OCI-LY3 (cell line): ENCODE data around the gene MRPS23.

Experiments used
- H2AFZ ChIP-seq: fragments of 200-600, 300-600 bp; shearing (Covaris generic); 2 replicates; pipeline ENCODE4 v1.6.0; 2014; ENCODE audit warnings: antibody characterized with exemption, low read depth, low read length
- H3K27ac ChIP-seq: fragments of 200-600, 300-600 bp; sonication (generic); 2 replicates; pipeline ENCODE4 v1.5.1; 2014; ENCODE audit warnings: mild to moderate bottlenecking, low read length, moderate library complexity, mixed read lengths
- H3K27me3 ChIP-seq: fragments of 200-600, 300-600 bp; sonication (generic); 2 replicates; pipeline ENCODE4 v1.6.1; 2014; ENCODE audit warnings: low read depth, low read length, mixed read lengths
- H3K36me3 ChIP-seq: fragments of 200-600, 300-600 bp; sonication (generic); replicated peaks from 2 replicates; pipeline ENCODE3; 2014; ENCODE audit warnings: low read depth, low read length, mixed read lengths
- H3K4me1 ChIP-seq: fragments of 300-600, 200-600 bp; sonication (generic); 2 replicates; pipeline ENCODE4 v1.6.1; 2014; ENCODE audit warnings: low read length, mixed read lengths
- H3K4me2 ChIP-seq: fragments of 200-600, 300-600 bp; sonication (generic); 2 replicates; pipeline ENCODE4 v1.6.1; 2014; ENCODE audit warnings: low read length, mixed read lengths
- H3K4me3 ChIP-seq: fragments of 300-600, 200-600 bp; sonication (generic); 2 replicates; pipeline ENCODE4 v1.5.1; 2014; ENCODE audit warnings: antibody characterized with exemption, mild to moderate bottlenecking, low read length, moderate library complexity
- H3K79me2 ChIP-seq: fragments of 300-600, 200-600 bp; shearing (Covaris generic); 2 replicates; pipeline ENCODE4 v1.6.1; 2014; ENCODE audit warnings: mild to moderate bottlenecking, low read length, mixed read lengths
- H3K9ac ChIP-seq: fragments of 300-600, 200-600 bp; shearing (Covaris generic); 2 replicates; pipeline ENCODE4 v1.6.0; 2014; ENCODE audit warnings: mild to moderate bottlenecking, low read length, moderate library complexity
- H3K9me3 ChIP-seq: fragments of 200-600, 300-600 bp; shearing (Covaris generic); 2 replicates; pipeline ENCODE4 v1.6.1; 2014; ENCODE audit warnings: low read length, mixed read lengths; ENCODE audit not compliant: insufficient read depth
- H4K20me1 ChIP-seq: fragments of 200-600, 300-600 bp; sonication (generic); 2 replicates; pipeline ENCODE4 v1.6.1; 2016; ENCODE audit warnings: low read length, mixed read lengths; ENCODE audit not compliant: insufficient read depth
- EZH2phosphoT487 ChIP-seq: fragments of 200-600 bp; shearing (Covaris generic); IDR thresholded peaks from 2 replicates; pipeline ENCODE4 v1.6.1; 2018; ENCODE audit warnings: antibody characterized with exemption, mixed run types, low read depth
- TF ChIP-seq, protein P1 (sequence below): fragments of 200-600, 300-600 bp; sonication (generic); IDR thresholded peaks from 2 replicates; pipeline ENCODE4 v1.5.1; 2014; ENCODE audit warnings: antibody characterized with exemption, low read length, low read depth

Gene MRPS23

DNA sequence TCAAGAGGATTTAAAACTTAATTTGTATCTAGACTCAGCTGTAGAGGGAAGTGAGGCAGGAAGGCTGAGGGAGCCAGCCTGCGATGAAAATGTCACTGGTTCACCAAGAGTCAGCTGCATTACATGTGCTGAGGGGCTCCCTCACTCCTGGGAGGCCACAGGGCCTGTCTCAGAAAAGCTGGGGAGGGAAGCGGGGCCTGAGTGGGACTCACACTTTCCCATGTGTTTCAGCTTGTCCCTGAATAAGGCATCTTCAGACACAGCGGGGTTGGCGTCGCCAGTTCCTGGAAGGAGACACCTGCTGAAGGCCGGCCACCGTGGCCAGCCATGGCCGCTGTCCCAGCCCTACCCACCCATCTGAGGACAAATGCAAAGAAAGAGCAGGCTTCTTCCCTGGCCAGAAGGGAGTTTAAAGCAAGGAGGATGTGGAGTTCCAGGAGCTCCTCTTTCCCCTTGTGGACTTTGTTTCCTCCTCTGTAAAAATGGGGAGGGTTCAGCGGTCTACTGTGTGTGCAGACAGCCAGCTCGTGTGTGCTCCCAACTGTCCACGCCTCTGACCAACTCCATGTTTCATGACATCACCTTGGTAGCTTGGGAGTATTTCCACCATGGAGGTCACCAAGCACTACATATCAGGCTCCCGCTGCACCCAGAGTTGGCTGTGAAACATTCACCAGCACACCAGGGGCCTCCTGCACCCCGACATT is 19.2 kb upstream of the MRPS23 start:
- no peak overlapping the region for H3K4me3 ChIP-seq
- H3K9ac ChIP-seq, result no peak overlapping the region
- 0 out of 2 replicates have a peak, but pooled peaks cover under 1% of the 10 kb centered on the region for H3K27me3 ChIP-seq
- H2AFZ ChIP-seq, result no peak overlapping the region
- H3K79me2 ChIP-seq, result no peaks in the 10 kb centered on the region
- peaks cover 28% of the 10 kb centered on the region for H3K4me1 ChIP-seq
- H4K20me1 ChIP-seq, result no peaks in the 10 kb centered on the region
- H3K36me3 ChIP-seq, result no peaks in the 10 kb centered on the region
- H3K9me3 ChIP-seq, result no peaks in the 10 kb centered on the region
- no peak for TF ChIP-seq EZH2phosphoT487
- TF ChIP-seq, protein P1, sequence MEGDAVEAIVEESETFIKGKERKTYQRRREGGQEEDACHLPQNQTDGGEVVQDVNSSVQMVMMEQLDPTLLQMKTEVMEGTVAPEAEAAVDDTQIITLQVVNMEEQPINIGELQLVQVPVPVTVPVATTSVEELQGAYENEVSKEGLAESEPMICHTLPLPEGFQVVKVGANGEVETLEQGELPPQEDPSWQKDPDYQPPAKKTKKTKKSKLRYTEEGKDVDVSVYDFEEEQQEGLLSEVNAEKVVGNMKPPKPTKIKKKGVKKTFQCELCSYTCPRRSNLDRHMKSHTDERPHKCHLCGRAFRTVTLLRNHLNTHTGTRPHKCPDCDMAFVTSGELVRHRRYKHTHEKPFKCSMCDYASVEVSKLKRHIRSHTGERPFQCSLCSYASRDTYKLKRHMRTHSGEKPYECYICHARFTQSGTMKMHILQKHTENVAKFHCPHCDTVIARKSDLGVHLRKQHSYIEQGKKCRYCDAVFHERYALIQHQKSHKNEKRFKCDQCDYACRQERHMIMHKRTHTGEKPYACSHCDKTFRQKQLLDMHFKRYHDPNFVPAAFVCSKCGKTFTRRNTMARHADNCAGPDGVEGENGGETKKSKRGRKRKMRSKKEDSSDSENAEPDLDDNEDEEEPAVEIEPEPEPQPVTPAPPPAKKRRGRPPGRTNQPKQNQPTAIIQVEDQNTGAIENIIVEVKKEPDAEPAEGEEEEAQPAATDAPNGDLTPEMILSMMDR, result no peak
- no peak overlapping the region for H3K27ac ChIP-seq
- H3K4me2 ChIP-seq, result peak overlapping the region; percentile 35

GRCh38 chr17:57868007-57868909 is 18.4 kb upstream of the MRPS23 start:
- no peaks in the 10 kb centered on the region for H4K20me1 ChIP-seq
- no peak overlapping the region for H3K4me3 ChIP-seq
- no peaks in the 10 kb centered on the region for H3K9me3 ChIP-seq
- H3K79me2 ChIP-seq, result no peaks in the 10 kb centered on the region
- peak overlapping the region; percentile 35 for H3K4me2 ChIP-seq
- H2AFZ ChIP-seq, result peak overlapping the region; percentile 54; the same call in 1 of the 2 replicates
- no peaks in the 10 kb centered on the region for H3K36me3 ChIP-seq
- no peaks in the 10 kb centered on the region for H3K27me3 ChIP-seq
- H3K4me1 ChIP-seq, result peaks cover 22% of the 10 kb centered on the region
- H3K27ac ChIP-seq, result 0 out of 2 replicates have a peak overlapping the region, but pooled peaks have one; percentile 13
- H3K9ac ChIP-seq, result no peak overlapping the region
- TF ChIP-seq EZH2phosphoT487, result no peak
- TF ChIP-seq, protein P1, result peak; percentile 13; the same call in 1 of the 2 replicates

DNA sequence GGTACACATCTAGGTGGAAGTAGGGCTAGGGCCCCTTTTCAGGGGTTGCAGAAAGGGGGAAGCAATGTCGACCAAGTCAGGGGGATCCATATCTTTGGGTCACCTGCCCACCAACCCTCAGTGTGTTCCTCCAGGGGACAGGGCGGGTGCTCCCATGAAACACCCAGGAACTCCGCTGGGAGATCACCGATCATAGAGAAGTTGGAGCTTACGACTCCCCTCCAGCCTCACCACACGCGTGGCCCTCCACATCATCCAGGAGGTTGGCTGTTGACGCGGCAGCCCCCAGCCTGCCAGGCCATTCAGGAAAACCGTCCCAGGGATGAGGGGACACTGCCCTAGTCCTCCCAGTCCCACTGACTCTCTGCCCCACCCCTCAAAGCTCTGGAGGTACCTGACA is 17.3 kb upstream of the MRPS23 start:
- Histone ChIP-seq H3K4me1 (peaks cover 20% of the 10 kb centered on the region), H3K4me2 (no peak overlapping the region), H3K9me3 (no peaks in the 10 kb centered on the region), H3K27ac (no peak overlapping the region), H3K36me3 (no peaks in the 10 kb centered on the region), H4K20me1 (no peaks in the 10 kb centered on the region), H2AFZ (no peak overlapping the region), H3K79me2 (no peaks in the 10 kb centered on the region), H3K27me3 (no peaks in the 10 kb centered on the region), H3K4me3 (no peak overlapping the region), H3K9ac (no peak overlapping the region)
- TF ChIP-seq, protein P1, result no peak
- no peak for TF ChIP-seq EZH2phosphoT487

GRCh38 chr17:57866723-57867122 is 16.9 kb upstream of the MRPS23 start:
- no peaks in the 10 kb centered on the region for H3K27me3 ChIP-seq
- no peak overlapping the region for H3K4me2 ChIP-seq
- H3K4me3 ChIP-seq, result no peak overlapping the region
- TF ChIP-seq EZH2phosphoT487, result no peak
- TF ChIP-seq, protein P1, result no peak
- H3K9ac ChIP-seq, result no peak overlapping the region
- no peaks in the 10 kb centered on the region for H3K36me3 ChIP-seq
- H3K79me2 ChIP-seq, result no peaks in the 10 kb centered on the region
- peaks cover 20% of the 10 kb centered on the region for H3K4me1 ChIP-seq
- no peaks in the 10 kb centered on the region for H3K9me3 ChIP-seq
- H2AFZ ChIP-seq, result no peak overlapping the region
- no peaks in the 10 kb centered on the region for H4K20me1 ChIP-seq
- H3K27ac ChIP-seq, result no peak overlapping the region
